ENCODE data around the gene KCNJ14. TPM values are rescaled to one million over a fixed set of nuclear protein-coding genes. Genes with fewer than 3 reads are reported as not detected.

KCNJ14 gene
- polyA plus RNA-seq, 1 donor from 2014 or later, result 1.1 TPM

- H3K36me3 ChIP-seq (ENCODE audit: insufficient read depth, low read length), result no peaks in the 10 kb centered on the region
- no peaks in the 10 kb centered on the region for H3K9me2 ChIP-seq (ENCODE audit: insufficient read depth, low read length)
- TF ChIP-seq EZH2 (IDR thresholded peaks at IDR 0.05; ENCODE audit: borderline replicate concordance, insufficient read depth, low read length, poor library complexity, severe bottlenecking), result no peak
- no peak overlapping the region for H3K4me2 ChIP-seq (ENCODE audit: low read length)
- H3K79me2 ChIP-seq (replicated peaks; ENCODE audit: insufficient read depth, low read length), result no peaks in the 10 kb centered on the region
- H3K9me3 ChIP-seq (ENCODE audit: low read length), result no peaks in the 10 kb centered on the region
- no peak overlapping the region for H3K9ac ChIP-seq (ENCODE audit: low read length)
- H3K27me3 ChIP-seq (ENCODE audit: insufficient read depth, low read depth, low read length), result no peaks in the 10 kb centered on the region
- H3K4me3 ChIP-seq (ENCODE audit: low read length), result no peak overlapping the region
- no peak overlapping the region for H2AFZ ChIP-seq (ENCODE audit: low read depth, low read length)
- no peaks in the 10 kb centered on the region for H4K20me1 ChIP-seq (ENCODE audit: insufficient read depth)
- no peak overlapping the region for H3K27ac ChIP-seq (ENCODE audit: low read length)
- no peaks in the 10 kb centered on the region for H3F3A ChIP-seq (ENCODE audit: insufficient read depth, low read length, poor library complexity, severe bottlenecking)
Observed at GRCh38 chr19:48421548-48421947, 33.8 kb upstream of the KCNJ14 start.

GRCh38 chr19:48424694-48425219 is 30.6 kb upstream of the KCNJ14 start:
- H3K27me3 ChIP-seq (ENCODE audit: insufficient read depth, low read depth, low read length), result no peaks in the 10 kb centered on the region
- H3K36me3 ChIP-seq (ENCODE audit: insufficient read depth, low read length), result no peaks in the 10 kb centered on the region
- no peak overlapping the region for H2AFZ ChIP-seq (ENCODE audit: low read depth, low read length)
- H3K9me2 ChIP-seq (ENCODE audit: insufficient read depth, low read length), result no peaks in the 10 kb centered on the region
- H4K20me1 ChIP-seq (ENCODE audit: insufficient read depth), result no peaks in the 10 kb centered on the region
- H3F3A ChIP-seq (ENCODE audit: insufficient read depth, low read length, poor library complexity, severe bottlenecking), result no peaks in the 10 kb centered on the region
- no peaks in the 10 kb centered on the region for H3K79me2 ChIP-seq (replicated peaks; ENCODE audit: insufficient read depth, low read length)
- TF ChIP-seq EP300 (conservative IDR thresholded peaks at IDR 0.05; ENCODE audit: poor library complexity, severe bottlenecking) (no peak), RAD21 (conservative IDR thresholded peaks at IDR 0.05) (no peak), TAF1 (IDR thresholded peaks at IDR 0.05; ENCODE audit: low read depth) (no peak)
- no peaks in the 10 kb centered on the region for H3K9me3 ChIP-seq (ENCODE audit: low read length)
- no peak overlapping the region for H3K4me2 ChIP-seq (ENCODE audit: low read length)
- H3K4me3 ChIP-seq (ENCODE audit: low read length), result no peak overlapping the region
- no peak overlapping the region for H3K27ac ChIP-seq (ENCODE audit: low read length)
- no peak overlapping the region for H3K9ac ChIP-seq (ENCODE audit: low read length)

GRCh38 chr19:48428670-48429069 is 26.7 kb upstream of the KCNJ14 start:
- H4K20me1 ChIP-seq (ENCODE audit: insufficient read depth), result no peaks in the 10 kb centered on the region
- no peaks in the 10 kb centered on the region for H3F3A ChIP-seq (ENCODE audit: insufficient read depth, low read length, poor library complexity, severe bottlenecking)
- H3K4me3 ChIP-seq (ENCODE audit: low read length), result no peak overlapping the region
- no peak overlapping the region for H3K9ac ChIP-seq (ENCODE audit: low read length)
- no peak overlapping the region for H2AFZ ChIP-seq (ENCODE audit: low read depth, low read length)
- no peaks in the 10 kb centered on the region for H3K36me3 ChIP-seq (ENCODE audit: insufficient read depth, low read length)
- H3K9me2 ChIP-seq (ENCODE audit: insufficient read depth, low read length), result no peaks in the 10 kb centered on the region
- H3K79me2 ChIP-seq (replicated peaks; ENCODE audit: insufficient read depth, low read length), result no peaks in the 10 kb centered on the region
- no peak overlapping the region for H3K4me2 ChIP-seq (ENCODE audit: low read length)
- H3K27ac ChIP-seq (ENCODE audit: low read length), result no peak overlapping the region
- H3K27me3 ChIP-seq (ENCODE audit: insufficient read depth, low read depth, low read length), result no peaks in the 10 kb centered on the region
- no peaks in the 10 kb centered on the region for H3K9me3 ChIP-seq (ENCODE audit: low read length)
- TF ChIP-seq REST (IDR thresholded peaks at IDR 0.05; ENCODE audit: borderline replicate concordance), result no peak
- TF ChIP-seq EZH2 (IDR thresholded peaks at IDR 0.05; ENCODE audit: borderline replicate concordance, insufficient read depth, low read length, poor library complexity, severe bottlenecking), result no peak
- no peak for TF ChIP-seq POLR2AphosphoS5 (IDR thresholded peaks at IDR 0.05)
- TF ChIP-seq MXI1 (conservative IDR thresholded peaks at IDR 0.05; ENCODE audit: poor library complexity, severe bottlenecking), result no peak
